Measurements from ENCODE around the gene PTTG1IP.

The PTTG1IP gene

DNA sequence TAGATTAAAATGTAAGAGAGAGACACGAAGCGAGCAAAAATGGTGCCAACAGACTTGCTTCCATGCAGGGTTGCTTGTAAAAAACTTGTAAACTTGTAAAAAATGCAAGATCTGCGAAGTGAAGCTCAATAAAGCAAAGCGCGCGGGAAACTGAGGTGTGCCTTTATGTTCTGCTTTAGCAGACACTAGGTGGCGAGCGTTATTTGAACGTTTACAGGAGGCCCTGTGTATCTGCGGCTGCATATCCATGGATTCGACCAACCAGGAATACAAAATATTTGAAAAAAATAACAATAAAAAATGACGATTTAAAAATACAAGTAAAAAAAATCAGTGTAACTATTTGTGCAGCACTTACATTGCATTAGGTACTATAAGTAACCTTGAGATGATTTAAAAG, 73.4 kb downstream of the PTTG1IP start:
- peak in 2 of 3 donors; percentile 31 to 44 for DNase-seq
- WGBS (ENCODE audit: insufficient coverage), result 93% methylated on average over 6 of the region's 12 CpGs
- Histone ChIP-seq H3K27ac (ENCODE audit: insufficient read depth in 1 of 2, low read depth in 1 of 2, low read length in 2 of 2, poor library complexity in 1 of 2, severe bottlenecking in 2 of 2) (peak overlapping the region in 1 of 2 experiments; percentile 26), H3K36me3 (ENCODE audit: control insufficient read depth in 4 of 4, insufficient read depth in 4 of 4, low read length in 3 of 4) (peaks cover 5 to 53% (median 19%) of the 10 kb centered on the region in 4 experiments), H3K4me1 (ENCODE audit: control extremely low read depth in 1 of 4, control insufficient read depth in 4 of 4, insufficient read depth in 4 of 4, low read length in 3 of 4) (peaks cover 8 to 28% (median 28%) of the 10 kb centered on the region in 4 experiments), H3K9me3 (ENCODE audit: control extremely low read depth in 1 of 5, control insufficient read depth in 4 of 5, insufficient read depth in 2 of 5, low read depth in 1 of 5, low read length in 4 of 5) (no peaks in the 10 kb centered on the region), H3K4me3 (ENCODE audit: control insufficient read depth in 1 of 7, extremely low read depth in 1 of 7, insufficient read depth in 4 of 7, low read depth in 2 of 7, low read length in 6 of 7) (peak overlapping the region in 3 of 7 experiments; percentile 86 to 96 (median 88)), H3K27me3 (replicated peaks in 2 of 5; ENCODE audit: control insufficient read depth in 4 of 5, insufficient read depth in 5 of 5, low read length in 4 of 5) (no peaks in the 10 kb centered on the region)
- ChIA-PET POLR2A (no interaction called here), CTCF (interaction anchor here (0.7 to 2.9 kb wide), 20 partner anchors 9 to 327 kb away, joined by 3 to 14 read pairs (median 4); no protein-coding TSS in a partner anchor)

DNA sequence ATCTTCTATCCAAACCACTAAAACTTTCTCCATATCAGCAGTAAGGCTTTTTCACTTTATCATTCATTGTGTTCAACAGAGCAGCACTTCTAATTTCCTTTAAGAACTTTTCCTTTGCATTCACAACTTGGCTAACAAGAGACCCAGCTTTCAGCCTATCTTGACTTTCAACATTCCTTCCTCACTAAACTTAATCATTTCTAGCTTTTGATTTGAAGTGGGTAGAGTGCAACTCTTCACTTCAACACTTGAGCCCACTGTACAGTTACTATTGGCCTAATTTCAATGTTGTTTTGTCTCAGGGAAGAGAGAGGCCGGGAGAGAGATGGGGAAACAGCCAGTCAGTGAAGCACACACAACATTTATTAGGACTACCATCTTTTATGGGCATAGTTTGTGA, 73.8 kb downstream of the PTTG1IP start:
- peak overlapping the region in 1 of 2 experiments; percentile 26 for H3K27ac ChIP-seq (ENCODE audit: insufficient read depth in 1 of 2, low read depth in 1 of 2, low read length in 2 of 2, poor library complexity in 1 of 2, severe bottlenecking in 2 of 2)
- H3K9me3 ChIP-seq (ENCODE audit: control extremely low read depth in 1 of 5, control insufficient read depth in 4 of 5, insufficient read depth in 2 of 5, low read depth in 1 of 5, low read length in 4 of 5), result no peaks in the 10 kb centered on the region
- H3K4me1 ChIP-seq (ENCODE audit: control extremely low read depth in 1 of 4, control insufficient read depth in 4 of 4, insufficient read depth in 4 of 4, low read length in 3 of 4), result peaks cover 8 to 28% (median 28%) of the 10 kb centered on the region in 4 experiments
- ChIA-PET POLR2A (no interaction called here), CTCF (interaction anchor here (0.6 to 2.9 kb wide), 15 partner anchors 9 to 327 kb away, joined by 3 to 14 read pairs (median 4); partner anchors contain the start of gene PTTG1IP)
- no peak for DNase-seq
- H3K36me3 ChIP-seq (ENCODE audit: control insufficient read depth in 4 of 4, insufficient read depth in 4 of 4, low read length in 3 of 4), result peaks cover under 1 to 49% (median 17%) of the 10 kb centered on the region in 4 experiments
- no CpG with 5 or more reads among the region's 1 CpG for WGBS (ENCODE audit: insufficient coverage)
- H3K4me3 ChIP-seq (ENCODE audit: control insufficient read depth in 1 of 7, extremely low read depth in 1 of 7, insufficient read depth in 4 of 7, low read depth in 2 of 7, low read length in 6 of 7), result peak overlapping the region in 1 of 7 experiments; percentile 96
- no peaks in the 10 kb centered on the region for H3K27me3 ChIP-seq (replicated peaks in 2 of 5; ENCODE audit: control insufficient read depth in 4 of 5, insufficient read depth in 5 of 5, low read length in 4 of 5)
